Measurements from ENCODE around the gene KRTAP5-5. TPM values are rescaled to one million over a fixed set of nuclear protein-coding genes. Genes with fewer than 3 reads are reported as not detected.

KRTAP5-5 gene
- total and polyA plus RNA-seq, 2 experiments from 2014 or later: not detected

GRCh38 chr11:1648653-1649420 lies 19.3 kb downstream of the KRTAP5-5 start (continued):
- no peak for TF ChIP-seq ZNF462 (CRISPR knock-in tag; IDR thresholded peaks at IDR 0.05)
- no peak for TF ChIP-seq POLR2AphosphoS5 (IDR thresholded peaks at IDR 0.05; ENCODE audit: low read depth)
- no peak for TF ChIP-seq JUNB (IDR thresholded peaks at IDR 0.05; ENCODE audit: unreplicated experiment)

GRCh38 chr11:1650034-1650917 lies 20.7 kb downstream of the KRTAP5-5 start:
- no peak overlapping the region for H3K27ac Mint-ChIP-seq
- H3K36me3 ChIP-seq (ENCODE audit: insufficient read depth): no peaks in the 10 kb centered on the region
- H3K4me1 Mint-ChIP-seq: 0 out of 3 replicates have a peak, but pooled peaks cover 2% of the 10 kb centered on the region
- no peaks in the 10 kb centered on the region; the same call in 2 of the 3 replicates for H3K9me3 Mint-ChIP-seq
- H4K20me1 ChIP-seq (replicated peaks; ENCODE audit: insufficient read depth): no peaks in the 10 kb centered on the region
- TF ChIP-seq ETS1 (IDR thresholded peaks at IDR 0.05) (no peak), REST (IDR thresholded peaks at IDR 0.05; ENCODE audit: unreplicated experiment) (no peak), ZNF331 (CRISPR knock-in tag; IDR thresholded peaks at IDR 0.05; ENCODE audit: low read depth) (no peak), ZNF114 (CRISPR knock-in tag; IDR thresholded peaks at IDR 0.05) (no peak), EZH2 (IDR thresholded peaks at IDR 0.05; ENCODE audit: low read depth, unreplicated experiment) (no peak), CREB1 (CRISPR knock-in tag; IDR thresholded peaks at IDR 0.05; ENCODE audit: low read depth) (no peak), NANOG (IDR thresholded peaks at IDR 0.05; ENCODE audit: borderline replicate concordance) (no peak)
- H3K4me3 Mint-ChIP-seq: no peak overlapping the region
- peaks cover 2% of the 10 kb centered on the region for H3K27me3 Mint-ChIP-seq (ENCODE audit: insufficient read depth, low read depth, poor library complexity)
- no peak overlapping the region for H3K4me2 ChIP-seq
- H3K36me3 Mint-ChIP-seq (ENCODE audit: low read depth): no peaks in the 10 kb centered on the region
- no peaks in the 10 kb centered on the region for H3K4me1 ChIP-seq (ENCODE audit: insufficient read depth)
- no peak overlapping the region for H3K27ac ChIP-seq (ENCODE audit: low read depth)
- no peaks in the 10 kb centered on the region for H3K9me2 ChIP-seq (ENCODE audit: insufficient read depth)
- no peak overlapping the region for H3K4me3 ChIP-seq
- no peaks in the 10 kb centered on the region for H3K27me3 ChIP-seq (ENCODE audit: insufficient read depth)
- no peaks in the 10 kb centered on the region for H3F3A ChIP-seq (replicated peaks; ENCODE audit: low read depth)
- DNase-seq (ENCODE audit: low spot score) (peak; percentile 34), ATAC-seq (no peak)
- no peak overlapping the region for H2AFZ ChIP-seq
- H3K79me2 ChIP-seq (replicated peaks; ENCODE audit: insufficient read depth): no peaks in the 10 kb centered on the region
